Measurements from ENCODE around the gene GFAP.

- TF ChIP-seq CTCF (IDR thresholded peaks at IDR 0.05) (no peak), POLR2A (IDR thresholded peaks at IDR 0.05) (no peak), EP300 (IDR thresholded peaks at IDR 0.05) (no peak)
Measured at GRCh38 chr17:44898768-44899073, 16.6 kb downstream of the GFAP start.
